Tibial nerve (tissue), 4 donors: ENCODE measurements around the gene DPM2. TPM values are rescaled to one million over a fixed set of nuclear protein-coding genes. Genes with fewer than 3 reads are reported as not detected.

Experiments
- DNase-seq, 2 donors: peaks; one replicate each; pipeline ENCODE4 v3.0.0-alpha.2; 2019; ENCODE audit warnings: low spot score in 2 of 2
- H3K27ac ChIP-seq, 4 donors: fragments of 200-600 bp; sonication (generic) in 3 of 4; one replicate each; pipeline ENCODE4 v1.5.1; 2017 to 2019; ENCODE audit warnings: mild to moderate bottlenecking in 1 of 4
- H3K27me3 ChIP-seq, 2 donors: fragments of 200-600 bp; sonication (generic) in 1 of 2; one replicate each; pipeline versions ENCODE4 v1.5.1 to v1.6.0; 2017 to 2019
- H3K36me3 ChIP-seq, 3 donors: fragments of 200-600 bp; sonication (generic); one replicate each; pipeline ENCODE4 v1.5.1; 2018 to 2019
- H3K4me1 ChIP-seq, 4 donors: fragments of 200-600 bp; sonication (generic) in 3 of 4; one replicate each; pipeline ENCODE4 v1.5.1; 2017 to 2019
- H3K4me3 ChIP-seq, 4 donors: fragments of 200-600 bp; sonication (generic) in 3 of 4; one replicate each; pipeline ENCODE4 v1.5.1; 2017 to 2019; ENCODE audit warnings: mild to moderate bottlenecking in 1 of 4, moderate library complexity in 1 of 4
- H3K9me3 ChIP-seq, 4 donors: fragments of 200-600 bp; sonication (generic) in 3 of 4; one replicate each; pipeline ENCODE4 v1.5.1; 2017 to 2019
- CTCF ChIP-seq, 5 experiments: fragments of 200-600 bp in 3 of 5; fragments of 450-650 bp in 2 of 5; sonication (generic) in 3 of 5; IDR thresholded peaks; one replicate each; pipeline ENCODE4 v1.5.1; 2016 to 2019; ENCODE audit warnings: antibody characterized with exemption in 5 of 5, mild to moderate bottlenecking in 3 of 5, moderate library complexity in 2 of 5
- EP300 ChIP-seq, 2 donors: sonication (generic); formaldehyde crosslinking; IDR thresholded peaks; one replicate each; pipeline ENCODE4 v1.6.1; 2017; ENCODE audit warnings: antibody characterized with exemption in 2 of 2, mild to moderate bottlenecking in 1 of 2
- POLR2A ChIP-seq, 2 donors: fragments of 450-650 bp; IDR thresholded peaks; one replicate each; pipeline ENCODE4 v1.6.1; 2017; ENCODE audit warnings: antibody characterized with exemption in 2 of 2, mild to moderate bottlenecking in 2 of 2, moderate library complexity in 2 of 2
- WGBS, 2 donors: methylation state at CpG; one replicate each; pipeline ENCODE4 v1.1.5; 2018; 5-methylcytosine and 5-hydroxymethylcytosine counted together
- total RNA-seq, 4 donors: library from RNA; depleted of rRNA; stranded (reverse); fragments of >200 nt; gene quantifications; one replicate each; pipeline ENCODE4 v1.1.0, GENCODE V29; 2016

Gene DPM2
- total RNA-seq, 4 donors from 2014 or later: 9.0 to 21.9 (median 14.7) TPM

DNA sequence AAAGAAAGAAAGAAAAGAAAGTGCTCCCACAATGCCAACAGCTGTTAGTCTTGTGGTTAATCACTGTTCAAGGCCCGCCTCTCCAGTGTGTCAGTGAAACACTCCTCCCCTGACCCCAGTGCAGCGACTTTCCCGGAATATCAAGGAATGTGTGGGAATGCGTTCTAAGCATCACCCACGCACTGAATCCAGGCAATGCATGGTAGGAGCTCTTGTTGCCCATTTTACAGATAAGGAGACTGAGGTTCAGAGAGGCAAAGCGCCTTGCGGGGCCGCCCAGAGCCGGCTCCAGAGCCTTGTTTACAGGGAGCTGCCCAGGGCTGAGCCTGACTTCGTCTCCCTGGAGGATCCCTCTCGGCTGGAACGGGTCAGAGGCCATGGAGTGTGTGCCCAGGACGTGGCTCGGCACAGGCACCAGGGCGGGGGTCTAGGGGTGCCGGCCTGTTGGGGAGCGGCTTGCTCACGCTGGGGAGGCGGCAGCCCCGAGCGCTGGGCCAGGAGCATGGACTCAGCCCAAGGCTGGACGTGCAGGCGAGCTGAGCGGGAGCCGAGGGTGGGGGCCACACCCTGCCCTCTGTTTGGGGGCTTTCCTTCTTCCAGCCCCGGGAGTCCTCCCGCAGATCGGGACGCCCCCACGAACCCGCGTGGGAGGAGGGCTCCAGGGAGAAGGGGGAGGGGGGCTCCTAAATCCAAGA, 39.1 kb downstream of the DPM2 start:
- TF ChIP-seq POLR2A (IDR thresholded peaks at IDR 0.05) (no peak), EP300 (IDR thresholded peaks at IDR 0.05) (peak in 1 of 2 donors; percentile 83), CTCF (IDR thresholded peaks at IDR 0.05) (no peak)
- peaks cover 0 to 68% (median 36%) of the 10 kb centered on the region in 4 donors for H3K4me1 ChIP-seq
- peak in 1 of 2 donors; percentile 67 for DNase-seq
- peaks cover 0 to 5% (median 0%) of the 10 kb centered on the region in 4 donors for H3K9me3 ChIP-seq
- peak overlapping the region; percentile 84 to 97 (median 90) for H3K27ac ChIP-seq
- no peaks in the 10 kb centered on the region for H3K27me3 ChIP-seq
- WGBS, 2 donors: 10 to 12% methylated on average over 9 to 17 of the region's 32 CpGs
- peaks cover 3 to 28% (median 17%) of the 10 kb centered on the region in 3 donors for H3K36me3 ChIP-seq
- peak overlapping the region; percentile 76 to 97 (median 86) for H3K4me3 ChIP-seq

DNA sequence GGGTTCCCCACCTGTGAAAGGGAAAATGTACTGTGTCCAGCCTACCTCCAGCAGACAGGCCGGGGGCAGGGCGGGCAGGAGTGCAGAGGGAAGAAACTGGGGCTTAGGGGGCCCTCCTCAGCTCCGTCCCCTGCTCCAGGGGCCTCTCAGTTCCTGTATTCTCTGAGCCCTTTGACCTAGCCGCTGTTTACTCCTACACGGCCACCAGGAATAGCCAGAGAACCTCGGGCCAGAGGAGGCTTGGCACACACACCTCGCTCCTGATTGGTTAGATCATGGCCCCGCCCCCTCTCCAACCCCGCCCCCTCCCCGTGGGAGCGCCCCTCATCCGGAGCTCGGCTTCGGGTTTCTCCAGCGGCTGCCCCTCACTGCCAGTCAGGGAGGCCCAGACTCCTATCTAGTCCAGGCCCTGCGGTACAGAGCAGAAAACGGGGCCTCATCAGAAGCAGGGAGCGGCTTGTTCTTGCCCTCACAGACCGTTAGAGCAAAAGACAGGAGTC, 40.4 kb downstream of the DPM2 start:
- peaks cover 0 to 13% (median 0%) of the 10 kb centered on the region in 4 donors for H3K9me3 ChIP-seq
- peak overlapping the region; percentile 84 to 97 (median 90) for H3K27ac ChIP-seq
- TF ChIP-seq POLR2A (IDR thresholded peaks at IDR 0.05) (peak in 1 of 2 donors; percentile 47), CTCF (IDR thresholded peaks at IDR 0.05) (no peak), EP300 (IDR thresholded peaks at IDR 0.05) (peak in 1 of 2 donors; percentile 85)
- H3K4me3 ChIP-seq: peak overlapping the region; percentile 76 to 97 (median 86)
- peaks cover 3 to 41% (median 26%) of the 10 kb centered on the region in 3 donors for H3K36me3 ChIP-seq
- 4 to 8% methylated on average over 10 to 19 of the region's 19 CpGs for WGBS, 2 donors
- H3K27me3 ChIP-seq: no peaks in the 10 kb centered on the region
- H3K4me1 ChIP-seq: peaks cover 0 to 58% (median 30%) of the 10 kb centered on the region in 4 donors
- peak; percentile 84 to 90 for DNase-seq

- Histone ChIP-seq H3K27me3 (no peaks in the 10 kb centered on the region), H3K36me3 (peaks cover 3 to 48% (median 26%) of the 10 kb centered on the region in 3 donors), H3K4me1 (peaks cover 0 to 51% (median 28%) of the 10 kb centered on the region in 4 donors), H3K9me3 (peaks cover 0 to 13% (median 0%) of the 10 kb centered on the region in 4 donors), H3K4me3 (peak overlapping the region; percentile 76 to 97 (median 86)), H3K27ac (peak overlapping the region; percentile 84 to 97 (median 90))
- TF ChIP-seq POLR2A (IDR thresholded peaks at IDR 0.05) (no peak), EP300 (IDR thresholded peaks at IDR 0.05) (no peak), CTCF (IDR thresholded peaks at IDR 0.05) (no peak)
- DNase-seq: no peak
- 48 to 57% methylated on average over 13 to 15 of the region's 16 CpGs for WGBS, 2 donors
Observed at GRCh38 chr9:127896395-127897192, 41.1 kb downstream of the DPM2 start.

DNA sequence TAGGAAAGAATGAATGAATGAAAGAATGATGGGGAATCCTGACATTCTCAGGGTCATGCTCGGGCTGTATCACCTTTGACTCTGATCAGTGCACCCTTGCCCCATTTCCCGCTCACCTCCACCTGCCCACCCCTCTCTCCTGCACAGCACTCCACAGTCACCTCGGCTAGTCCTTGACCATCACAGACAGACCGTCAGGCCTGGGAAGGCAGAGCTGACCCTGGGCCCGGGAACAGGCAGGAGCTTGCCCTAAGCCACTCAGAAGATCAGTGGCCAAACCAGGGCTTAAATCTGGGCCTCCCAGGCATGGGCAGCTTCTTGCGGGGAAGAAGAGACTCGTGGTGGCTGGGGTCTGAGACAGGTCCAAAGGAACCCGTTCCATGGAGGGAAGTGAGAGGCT, 41.8 kb downstream of the DPM2 start:
- Histone ChIP-seq H3K27ac (peak overlapping the region; percentile 84 to 97 (median 90)), H3K9me3 (peaks cover 0 to 13% (median 0%) of the 10 kb centered on the region in 4 donors), H3K4me1 (peaks cover 0 to 43% (median 26%) of the 10 kb centered on the region in 4 donors), H3K27me3 (no peaks in the 10 kb centered on the region), H3K36me3 (peaks cover 3 to 55% (median 27%) of the 10 kb centered on the region in 3 donors), H3K4me3 (no peak overlapping the region)
- TF ChIP-seq POLR2A (IDR thresholded peaks at IDR 0.05) (no peak), EP300 (IDR thresholded peaks at IDR 0.05) (no peak), CTCF (IDR thresholded peaks at IDR 0.05) (no peak)
- no peak for DNase-seq
- WGBS, 2 donors: 94 to 100% methylated on average over 8 of the region's 8 CpGs
